ENCODE results near the gene TAS2R16.

DNA sequence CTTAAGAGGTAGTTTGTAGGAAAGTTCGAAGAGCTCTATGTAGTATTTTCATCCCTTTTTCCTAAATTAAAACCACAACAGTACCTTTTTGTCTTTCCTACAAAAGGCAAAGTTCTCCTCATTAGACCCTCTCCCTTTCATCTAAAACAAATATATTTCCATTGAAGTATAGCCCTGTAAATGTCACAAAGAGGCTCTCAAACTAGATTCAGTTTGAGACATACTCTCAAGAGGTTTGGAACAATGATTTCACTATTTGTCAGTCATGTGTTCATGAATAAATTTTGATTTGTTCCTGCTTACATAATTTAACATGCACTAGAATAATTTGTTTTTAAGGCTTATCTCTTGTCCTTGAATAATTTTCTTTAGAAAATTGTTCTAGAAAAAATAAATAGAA lies 12.2 kb downstream of the TAS2R16 start:
- no peak for TF ChIP-seq MYC (IDR thresholded peaks at IDR 0.05; ENCODE audit: low read depth, low read length)
- TF ChIP-seq, protein P1, sequence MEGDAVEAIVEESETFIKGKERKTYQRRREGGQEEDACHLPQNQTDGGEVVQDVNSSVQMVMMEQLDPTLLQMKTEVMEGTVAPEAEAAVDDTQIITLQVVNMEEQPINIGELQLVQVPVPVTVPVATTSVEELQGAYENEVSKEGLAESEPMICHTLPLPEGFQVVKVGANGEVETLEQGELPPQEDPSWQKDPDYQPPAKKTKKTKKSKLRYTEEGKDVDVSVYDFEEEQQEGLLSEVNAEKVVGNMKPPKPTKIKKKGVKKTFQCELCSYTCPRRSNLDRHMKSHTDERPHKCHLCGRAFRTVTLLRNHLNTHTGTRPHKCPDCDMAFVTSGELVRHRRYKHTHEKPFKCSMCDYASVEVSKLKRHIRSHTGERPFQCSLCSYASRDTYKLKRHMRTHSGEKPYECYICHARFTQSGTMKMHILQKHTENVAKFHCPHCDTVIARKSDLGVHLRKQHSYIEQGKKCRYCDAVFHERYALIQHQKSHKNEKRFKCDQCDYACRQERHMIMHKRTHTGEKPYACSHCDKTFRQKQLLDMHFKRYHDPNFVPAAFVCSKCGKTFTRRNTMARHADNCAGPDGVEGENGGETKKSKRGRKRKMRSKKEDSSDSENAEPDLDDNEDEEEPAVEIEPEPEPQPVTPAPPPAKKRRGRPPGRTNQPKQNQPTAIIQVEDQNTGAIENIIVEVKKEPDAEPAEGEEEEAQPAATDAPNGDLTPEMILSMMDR (IDR thresholded peaks at IDR 0.05; ENCODE audit: low read depth, low read length) = no peak
- TF ChIP-seq POLR2A (IDR thresholded peaks at IDR 0.05; ENCODE audit: extremely low read depth, insufficient read length) = no peak
